Measurements from ENCODE around the gene USH2A.

The USH2A gene

GRCh38 chr1:215637041-215637573, 786.1 kb downstream of the USH2A start:
- TF ChIP-seq CTCF (IDR thresholded peaks at IDR 0.05): no peak

DNA sequence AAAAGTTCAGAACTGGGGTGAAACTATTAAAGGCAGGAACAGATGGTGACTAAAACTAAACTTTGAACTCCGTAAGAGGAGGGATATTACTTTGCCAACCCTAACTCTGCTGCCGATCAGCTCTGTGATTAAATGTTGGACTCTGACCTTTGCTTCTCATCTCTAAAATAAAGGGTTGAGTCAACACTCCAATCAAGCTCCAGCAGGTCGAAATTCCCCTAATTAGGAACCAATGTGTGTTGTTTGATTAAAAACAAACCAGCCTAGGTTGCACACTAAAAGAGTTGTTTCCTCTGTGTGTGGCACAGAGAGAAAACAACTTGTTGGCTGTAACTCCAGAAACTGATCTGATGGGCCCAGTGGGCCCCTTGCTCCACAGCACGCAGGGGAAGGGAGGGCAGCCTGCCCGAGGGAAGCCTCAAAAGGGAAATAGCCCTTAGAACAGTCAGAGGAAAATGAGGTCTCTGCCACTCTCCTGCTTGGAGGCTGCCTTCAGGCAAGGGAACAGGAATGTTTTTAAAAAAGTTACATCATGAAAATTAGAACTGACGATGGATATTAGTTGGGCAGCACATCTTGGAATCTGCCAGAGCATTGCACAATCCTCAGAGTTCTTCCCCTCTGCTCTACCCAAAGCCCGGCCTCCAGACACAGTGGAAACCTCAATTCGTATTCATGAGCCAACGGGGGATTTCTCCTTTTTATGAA, 786.8 kb downstream of the USH2A start:
- TF ChIP-seq CTCF (IDR thresholded peaks at IDR 0.05): no peak

DNA sequence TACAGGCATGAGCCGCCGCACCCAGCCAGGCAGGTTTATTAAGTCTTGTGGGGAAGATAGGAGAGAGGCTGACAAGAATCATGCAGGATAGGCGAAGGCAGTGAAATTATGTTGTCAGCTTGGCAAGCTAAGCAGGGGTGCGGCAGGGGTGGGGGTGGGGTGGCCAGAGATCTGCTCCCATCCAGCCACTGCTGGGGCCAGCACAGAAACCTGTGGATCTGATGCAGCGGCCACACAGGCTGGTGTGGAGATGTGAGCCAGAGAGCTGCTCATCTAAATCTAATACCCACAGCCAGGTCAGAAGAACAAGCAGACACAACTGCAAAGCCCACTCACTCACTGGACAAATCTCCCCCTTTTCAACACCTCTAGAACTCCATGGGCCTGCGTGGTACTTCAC, 787.4 kb downstream of the USH2A start:
- TF ChIP-seq CTCF (IDR thresholded peaks at IDR 0.05): no peak

- no peak for TF ChIP-seq CTCF (IDR thresholded peaks at IDR 0.05)
These were observed 791.8 kb downstream of the USH2A start for GRCh38 chr1:215631489-215631888.

DNA sequence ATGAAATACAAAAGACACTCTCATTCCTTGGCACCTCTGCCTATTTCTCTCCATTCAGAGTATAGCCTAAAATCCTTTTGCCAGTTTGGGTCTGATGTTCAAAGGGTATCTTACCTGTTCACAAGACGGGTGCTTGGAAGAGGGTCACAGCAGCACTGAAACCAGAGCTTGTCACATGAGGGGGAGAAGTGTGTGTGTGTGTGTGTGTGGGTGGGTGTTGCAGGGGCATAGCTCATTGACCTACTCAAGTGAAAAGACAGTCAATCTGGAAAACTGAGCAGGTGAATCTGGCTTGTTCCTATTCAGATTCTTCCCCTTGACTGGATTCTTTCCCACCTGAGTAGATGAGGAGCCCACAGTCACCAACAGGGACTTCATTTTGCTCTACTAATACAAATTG, 792.2 kb downstream of the USH2A start:
- TF ChIP-seq CTCF (IDR thresholded peaks at IDR 0.05): no peak

GRCh38 chr1:215625949-215626348, 797.3 kb downstream of the USH2A start:
- no peak for TF ChIP-seq CTCF (IDR thresholded peaks at IDR 0.05)

- no peak for TF ChIP-seq CTCF (IDR thresholded peaks at IDR 0.05)
These were observed 800.1 kb downstream of the USH2A start for GRCh38 chr1:215623162-215623561.

All from LNCAP (cell line).